Choroid plexus epithelial cell (primary cell): ENCODE results near the gene BRD7.

Experiments
- DNase-seq: peaks from one replicate; pipeline ENCODE4 v3.0.0-alpha.2; 2010; ENCODE audit warnings: low read depth
- H3K4me3 ChIP-seq: 2 replicates; pipeline ENCODE4 v1.5.1; 2011; ENCODE audit warnings: low read depth, mild to moderate bottlenecking, control low read depth, low read length, moderate library complexity
- CTCF ChIP-seq: conservative IDR thresholded peaks from 2 replicates; pipeline ENCODE4 v1.5.1; 2011; ENCODE audit warnings: low read depth, mild to moderate bottlenecking, control low read depth, inconsistent platforms, low read length, moderate library complexity

BRD7 gene

GRCh38 chr16:50297301-50298074 is 71.3 kb downstream of the BRD7 start:
- no peak overlapping the region for H3K4me3 ChIP-seq
- no peak for DNase-seq
- TF ChIP-seq CTCF: no peak

- DNase-seq: no peak
- no peak for TF ChIP-seq CTCF
- H3K4me3 ChIP-seq: no peak overlapping the region
Measured at GRCh38 chr16:50296807-50297206, 72.0 kb downstream of the BRD7 start.

GRCh38 chr16:50295541-50296132 is 73.2 kb downstream of the BRD7 start:
- DNase-seq: no peak
- no peak overlapping the region for H3K4me3 ChIP-seq
- no peak for TF ChIP-seq CTCF

GRCh38 chr16:50294955-50295354 is 73.8 kb downstream of the BRD7 start:
- no peak for TF ChIP-seq CTCF
- no peak overlapping the region for H3K4me3 ChIP-seq
- no peak for DNase-seq

- H3K4me3 ChIP-seq: no peak overlapping the region
- no peak for DNase-seq
- no peak for TF ChIP-seq CTCF
Measured at GRCh38 chr16:50293994-50294855, 74.6 kb downstream of the BRD7 start.

- no peak for TF ChIP-seq CTCF
- no peak for DNase-seq
- no peak overlapping the region for H3K4me3 ChIP-seq
Measured at GRCh38 chr16:50293041-50293783, 75.6 kb downstream of the BRD7 start.
